DND-41 (cell line): ENCODE results near the gene GPC1.

ENCODE experiments used
- ATAC-seq: fragments of 200-7000 bp; cut with Tn5 transposase; 3 replicates; pipeline ENCODE4 v1.9.1; 2021; ENCODE audit warnings: low read depth; ENCODE audit not compliant: insufficient read depth
- DNase-seq: peaks from one replicate; pipeline ENCODE4 v3.0.0-alpha.2; 2020
- H2AFZ ChIP-seq: 2 replicates; pipeline ENCODE4 v1.6.0; 2012; ENCODE audit warnings: low read depth, low read length
- H3K27ac ChIP-seq: 2 replicates; pipeline ENCODE4 v1.5.1; 2012; ENCODE audit warnings: low read length, inconsistent platforms
- H3K27me3 ChIP-seq: fragments of 200-600 bp; sonication (generic); 2 replicates; pipeline ENCODE4 v1.6.0; 2012; ENCODE audit warnings: low read length, mild to moderate bottlenecking, inconsistent platforms; ENCODE audit not compliant: insufficient read depth, poor library complexity
- H3K36me3 ChIP-seq: 2 replicates; pipeline ENCODE4 v1.5.1; 2012; ENCODE audit warnings: low read length, inconsistent platforms; ENCODE audit not compliant: insufficient read depth
- H3K4me1 ChIP-seq: 2 replicates; pipeline ENCODE4 v1.5.1; 2012; ENCODE audit warnings: mild to moderate bottlenecking, low read length; ENCODE audit not compliant: insufficient read depth
- H3K4me2 ChIP-seq: 2 replicates; pipeline ENCODE4 v1.6.0; 2012; ENCODE audit warnings: mild to moderate bottlenecking, moderate library complexity, low read length, inconsistent platforms; ENCODE audit not compliant: insufficient read depth
- H3K4me3 ChIP-seq, 2 experiments: fragments of 200-600 bp in 1 of 2; shearing (Covaris generic) in 1 of 2; 2 replicates each; pipeline ENCODE4 v1.5.1; 2012 to 2016; ENCODE audit warnings: inconsistent platforms in 2 of 2, low read length in 2 of 2, mild to moderate bottlenecking in 2 of 2, low read depth in 1 of 2, moderate library complexity in 1 of 2
- H3K79me2 ChIP-seq: 2 replicates; pipeline ENCODE4 v1.6.0; 2012; ENCODE audit warnings: low read length, inconsistent platforms; ENCODE audit not compliant: insufficient read depth
- H3K9ac ChIP-seq: 2 replicates; pipeline ENCODE4 v1.6.0; 2012; ENCODE audit warnings: low read depth, mild to moderate bottlenecking, inconsistent platforms, low read length, moderate library complexity
- H3K9me3 ChIP-seq: 2 replicates; pipeline ENCODE4 v1.5.1; 2012; ENCODE audit warnings: low read length, moderate library complexity, mild to moderate bottlenecking, inconsistent platforms; ENCODE audit not compliant: insufficient read depth, severe bottlenecking
- H4K20me1 ChIP-seq: 2 replicates; pipeline ENCODE4 v1.6.0; 2012; ENCODE audit warnings: low read length; ENCODE audit not compliant: insufficient read depth
- CTCF ChIP-seq: IDR thresholded peaks from 2 replicates; pipeline ENCODE4 v1.5.1; 2012; ENCODE audit warnings: borderline replicate concordance, low read length, moderate library complexity, mild to moderate bottlenecking; ENCODE audit not compliant: poor library complexity, severe bottlenecking; ENCODE audit errors: extremely low read depth
- EZH2 ChIP-seq: IDR thresholded peaks from 3 replicates; pipeline ENCODE4 v1.6.1; 2012; ENCODE audit warnings: borderline replicate concordance, low read depth, mild to moderate bottlenecking, moderate library complexity, low read length, inconsistent platforms; ENCODE audit not compliant: severe bottlenecking

GPC1 gene

GRCh38 chr2:240387669-240388358 lies 47.6 kb upstream of the GPC1 start:
- Histone ChIP-seq H4K20me1 (no peaks in the 10 kb centered on the region; the same call in none of the 2 replicates), H3K27ac (no peak overlapping the region), H3K4me1 (peaks cover 18% of the 10 kb centered on the region), H3K27me3 (no peaks in the 10 kb centered on the region), H3K4me2 (no peak overlapping the region), H3K9ac (no peak overlapping the region), H3K36me3 (no peaks in the 10 kb centered on the region), H3K9me3 (no peaks in the 10 kb centered on the region), H3K79me2 (no peaks in the 10 kb centered on the region), H2AFZ (no peak overlapping the region), H3K4me3 (no peak overlapping the region)
- DNase-seq (no peak), ATAC-seq (no peak)
- TF ChIP-seq CTCF (no peak), EZH2 (no peak)

GRCh38 chr2:240388471-240389301 lies 46.8 kb upstream of the GPC1 start:
- Histone ChIP-seq H2AFZ (no peak overlapping the region), H3K4me1 (peaks cover 18% of the 10 kb centered on the region), H3K36me3 (no peaks in the 10 kb centered on the region), H3K27me3 (no peaks in the 10 kb centered on the region), H3K9ac (no peak overlapping the region), H3K9me3 (no peaks in the 10 kb centered on the region), H4K20me1 (no peaks in the 10 kb centered on the region; the same call in 1 of the 2 replicates), H3K79me2 (no peaks in the 10 kb centered on the region), H3K27ac (no peak overlapping the region), H3K4me2 (no peak overlapping the region), H3K4me3 (no peak overlapping the region)
- TF ChIP-seq EZH2, result no peak
- no peak for TF ChIP-seq CTCF
- DNase-seq, result no peak
- ATAC-seq, result no peak

- Histone ChIP-seq H3K79me2 (no peaks in the 10 kb centered on the region), H3K27ac (peak overlapping the region; percentile 59; the same call in 1 of the 2 replicates), H3K9me3 (no peaks in the 10 kb centered on the region), H3K4me3 (no peak overlapping the region), H3K9ac (no peak overlapping the region), H2AFZ (no peak overlapping the region), H3K4me1 (peaks cover 18% of the 10 kb centered on the region), H3K27me3 (no peaks in the 10 kb centered on the region), H3K36me3 (no peaks in the 10 kb centered on the region), H3K4me2 (no peak overlapping the region), H4K20me1 (no peaks in the 10 kb centered on the region)
- no peak for TF ChIP-seq CTCF
- TF ChIP-seq EZH2, result no peak
- DNase-seq (no peak), ATAC-seq (no peak)
Observed at GRCh38 chr2:240389302-240389805, 46.1 kb upstream of the GPC1 start.
